Hypothalamus (tissue), 51 donors: ENCODE data around the gene FGGY.
A peak's percentile ranks its signal among the peaks of the same experiment; 100 is the strongest.
"Not testable (repeated sequence)": the region's sequence is repeated elsewhere in the genome, so short reads cannot be mapped to it uniquely, and the experiment has no call there.

Experiments
- DNase-seq, 51 donors: peaks; one replicate each; lab custom pipeline; 2025; lab: John Stamatoyannopoulos, UW

FGGY gene

GRCh38 chr1:59707178-59707791, 410.4 kb downstream of the FGGY start:
- peak in 4 of 51 donors; percentile 4 to 19 (median 16) for DNase-seq

GRCh38 chr1:59709333-59709732, 412.4 kb downstream of the FGGY start:
- DNase-seq, result no peak

- not testable (repeated sequence) for DNase-seq
Observed at GRCh38 chr1:59710920-59711319, 414.0 kb downstream of the FGGY start.

GRCh38 chr1:59714219-59714618, 417.3 kb downstream of the FGGY start:
- DNase-seq, result no peak

- no peak for DNase-seq
Observed at GRCh38 chr1:59714966-59715365, 418.1 kb downstream of the FGGY start.

- no peak for DNase-seq
Observed at GRCh38 chr1:59716832-59717231, 419.9 kb downstream of the FGGY start.

- DNase-seq, result no peak
Observed at GRCh38 chr1:59718064-59718988, 421.4 kb downstream of the FGGY start.

- DNase-seq, result no peak
Observed at GRCh38 chr1:59718989-59719360, 422.1 kb downstream of the FGGY start.

GRCh38 chr1:59720326-59721115, 423.6 kb downstream of the FGGY start:
- DNase-seq, result no peak

- DNase-seq, result no peak
Observed at GRCh38 chr1:59730302-59730701, 433.4 kb downstream of the FGGY start.

GRCh38 chr1:59730759-59731478, 434.0 kb downstream of the FGGY start:
- peak in 26 of 51 donors; percentile 5 to 73 (median 34) for DNase-seq

- DNase-seq, result no peak
Observed at GRCh38 chr1:59731591-59731990, 434.7 kb downstream of the FGGY start.

- DNase-seq, result no peak
Observed at GRCh38 chr1:59732214-59732955, 435.5 kb downstream of the FGGY start.

GRCh38 chr1:59733443-59734141, 436.7 kb downstream of the FGGY start:
- no peak for DNase-seq

GRCh38 chr1:59735927-59736326, 439.0 kb downstream of the FGGY start:
- DNase-seq, result not testable (repeated sequence)

GRCh38 chr1:59736744-59737143, 439.9 kb downstream of the FGGY start:
- no peak for DNase-seq

GRCh38 chr1:59737638-59738037, 440.7 kb downstream of the FGGY start:
- no peak for DNase-seq

GRCh38 chr1:59738152-59738551, 441.3 kb downstream of the FGGY start:
- DNase-seq, result no peak

- no peak for DNase-seq
Observed at GRCh38 chr1:59738591-59739015, 441.7 kb downstream of the FGGY start.
